GM12878 (cell line): Measurements from ENCODE around the gene MARVELD1. TPM values are rescaled to one million over a fixed set of nuclear protein-coding genes. Genes with fewer than 3 reads are reported as not detected.

ENCODE experiments used
- ATAC-seq: fragments of 200-7000 bp; cut with Tn5 transposase; 3 replicates; pipeline ENCODE4 v1.9.1; 2020; ENCODE audit warnings: mild to moderate bottlenecking, moderate library complexity
- BruUV-seq: library from RNA; stranded (reverse); fragments of 400-500 nt; replicated peaks from 2 replicates; lab custom pipeline; 2021; lab: Mats Ljungman, UMichigan
- CTCF ChIA-PET: fragments of 300-600 bp; sonication (Branson Sonifier 250); formaldehyde crosslinking; extraction: SDS; loops from one replicate; lab custom pipeline; 2021; ENCODE audit warnings: inconsistent platforms; lab: Yijun Ruan, JAX
- POLR2A ChIA-PET: fragments of 350-600 bp; formaldehyde crosslinking; extraction: SDS; loops from one replicate; lab custom pipeline; 2021; ENCODE audit warnings: inconsistent platforms; lab: Charles Lee
- RAD21 ChIA-PET: fragments of 300-600 bp; sonication (Branson Sonifier 250); formaldehyde crosslinking; loops from one replicate; lab custom pipeline; 2023; ENCODE audit warnings: antibody characterized with exemption; ENCODE audit not compliant: unreplicated experiment; lab: Charles Lee
- SMC1A ChIA-PET: fragments of 300-600 bp; sonication (Branson Sonifier 250); formaldehyde crosslinking; loops from one replicate; lab custom pipeline; 2023; ENCODE audit not compliant: unreplicated experiment, uncharacterized antibody; lab: Charles Lee
- DNase-seq: peaks from one replicate; pipeline ENCODE4 v3.0.0-alpha.2; 2011; ENCODE audit warnings: low read depth, low spot score
- FAIRE-seq: peaks from 3 replicates; lab custom pipeline; 2011; peaks lifted over from hg19 to GRCh38; lab: Jason Lieb, UNC
- H2AFZ ChIP-seq: 2 replicates; pipeline ENCODE4 v1.6.0; 2011; ENCODE audit warnings: low read depth, low read length, control low read depth; ENCODE audit not compliant: control insufficient read depth
- H3K27ac ChIP-seq: 2 replicates; pipeline ENCODE4 v1.5.1; 2011; ENCODE audit warnings: control low read depth; ENCODE audit not compliant: control insufficient read depth, insufficient read depth
- H3K27me3 ChIP-seq, 2 experiments: replicated peaks in 1 of 2; 2 replicates each; pipeline versions ENCODE4 v1.6.0 to v1.6.1; 2011; ENCODE audit warnings: low read length in 1 of 2; ENCODE audit not compliant: control insufficient read depth in 2 of 2, insufficient read depth in 2 of 2
- H3K36me3 ChIP-seq, 2 experiments: 2 replicates each; pipeline ENCODE4 v1.5.1; 2011; ENCODE audit warnings: low read length in 1 of 2; ENCODE audit not compliant: control insufficient read depth in 2 of 2, insufficient read depth in 2 of 2
- H3K4me1 ChIP-seq: 2 replicates; pipeline ENCODE4 v1.6.1; 2011; ENCODE audit warnings: mild to moderate bottlenecking, low read length, moderate library complexity, mixed read lengths; ENCODE audit not compliant: control insufficient read depth, insufficient read depth
- H3K4me2 ChIP-seq: 2 replicates; pipeline ENCODE4 v1.6.0; 2011; ENCODE audit warnings: control low read depth; ENCODE audit not compliant: control insufficient read depth, insufficient read depth
- H3K4me3 ChIP-seq: fragments of 200-600 bp; sonication (generic); 2 replicates; pipeline ENCODE4 v1.5.1; 2016
- H3K79me2 ChIP-seq: 2 replicates; pipeline ENCODE4 v1.6.0; 2011; ENCODE audit warnings: low read length; ENCODE audit not compliant: control insufficient read depth, insufficient read depth
- H3K9ac ChIP-seq: 2 replicates; pipeline ENCODE4 v1.8.0; 2011; ENCODE audit warnings: low read length, control low read depth, mixed read lengths; ENCODE audit not compliant: control insufficient read depth, insufficient read depth
- H3K9me3 ChIP-seq: replicated peaks from 3 replicates; pipeline ENCODE4 v1.5.1; 2011; ENCODE audit warnings: mild to moderate bottlenecking, low read length; ENCODE audit not compliant: control insufficient read depth, insufficient read depth
- H4K20me1 ChIP-seq: 2 replicates; pipeline ENCODE4 v1.6.0; 2011; ENCODE audit not compliant: control insufficient read depth, insufficient read depth
- ATF7 ChIP-seq: fragments of 450-650 bp; IDR thresholded peaks from 2 replicates; pipeline ENCODE4 v1.6.1; 2016; ENCODE audit warnings: low read depth, mild to moderate bottlenecking
- HDAC2 ChIP-seq: fragments of 200-600 bp; sonication (generic); IDR thresholded peaks from 2 replicates; pipeline ENCODE4 v1.6.1; 2017
- IKZF1 ChIP-seq: fragments of 450-650 bp; conservative IDR thresholded peaks from 2 replicates; pipeline ENCODE4 v1.6.1; 2017; ENCODE audit warnings: antibody characterized with exemption, mild to moderate bottlenecking
- MTA2 ChIP-seq: fragments of 450-650 bp; IDR thresholded peaks from 2 replicates; pipeline ENCODE4 v1.6.1; 2016; ENCODE audit warnings: low read depth, mild to moderate bottlenecking, moderate library complexity
- NFYA ChIP-seq: IDR thresholded peaks from 2 replicates; pipeline ENCODE4 v1.6.1; 2011; ENCODE audit warnings: low read depth, mild to moderate bottlenecking, low read length, improper control_type of control experiment, borderline replicate concordance
- RAD21 ChIP-seq: IDR thresholded peaks from 2 replicates; pipeline ENCODE4 v1.6.1; 2011; ENCODE audit warnings: mild to moderate bottlenecking, low read depth, low read length, moderate library complexity; ENCODE audit not compliant: insufficient read depth
- SMC3 ChIP-seq: IDR thresholded peaks from 2 replicates; pipeline ENCODE4 v1.6.1; 2011; ENCODE audit warnings: low read length, improper control_type of control experiment, borderline replicate concordance
- YBX1 ChIP-seq: fragments of 450-650 bp; IDR thresholded peaks from 2 replicates; pipeline ENCODE4 v1.6.1; 2016; ENCODE audit warnings: antibody characterized with exemption
- YY1 ChIP-seq: IDR thresholded peaks from 2 replicates; pipeline ENCODE4 v1.6.1; 2011; ENCODE audit warnings: low read depth, mild to moderate bottlenecking, low read length
- WGBS: methylation state at CpG from one replicate; pipeline ENCODE4 v1.1.6; 2016; ENCODE audit warnings: low lambda C conversion rate; ENCODE audit not compliant: insufficient replicate concordance, insufficient coverage; ENCODE audit errors: missing lambda C conversion rate; 5-methylcytosine and 5-hydroxymethylcytosine counted together
- in situ Hi-C: fragments of 300-500 bp; cut with MboI; formaldehyde crosslinking; loops from 9 replicates; pipeline ENCODE4 v1.14.3; 2018; ENCODE audit warnings: mixed read lengths
- intact Hi-C: fragments of 100-400 bp; cut with micrococcal nuclease; formaldehyde crosslinking; loops from one replicate; pipeline ENCODE4 v1.14.2; 2022; ENCODE audit not compliant: unreplicated experiment
- polyA plus RNA-seq, 11 experiments: library from polyadenylated mRNA; depleted of rRNA in 4 of 11; unstranded in 6 of 11; stranded (reverse) in 5 of 11; fragments of >200 nt; fragmentation: Nextera tagmentation in 4 of 11; fragmentation: Illumina TruSeq in 1 of 11; extraction: Ambion mirVana in 4 of 11; extraction: Trizol in 1 of 11; gene quantifications; 1 replicate in 1 of 11; 2 replicates in 10 of 11; pipeline versions ENCODE4 v1.2.1 to v1.2.3, GENCODE V29; 2011 to 2016; ENCODE audit warnings: inconsistent platforms in 2 of 11, missing spikeins in 2 of 11, low read depth in 1 of 11
- total RNA-seq, 4 experiments: library from RNA; depleted of rRNA in 3 of 4; stranded (reverse); fragments of >200 nt in 3 of 4; fragmentation: Illumina TruSeq in 1 of 4; extraction: Trizol in 1 of 4; gene quantifications; 2 replicates each; pipeline versions ENCODE4 v1.2.1 to v1.2.3, GENCODE V29; 2013 to 2021
- TF ChIP-seq, protein P1 (sequence below): fragments of 450-650 bp; formaldehyde crosslinking; IDR thresholded peaks from 2 replicates; pipeline ENCODE4 v1.4.0; 2022; ENCODE audit warnings: mild to moderate bottlenecking, moderate library complexity
- TF ChIP-seq, protein P2 (sequence below), 3 experiments: IDR thresholded peaks in 2 of 3; conservative IDR thresholded peaks in 1 of 3; 2 replicates each; pipeline ENCODE4 v1.5.1; 2011; ENCODE audit warnings: low read depth in 3 of 3, low read length in 3 of 3, mild to moderate bottlenecking in 3 of 3, control low read depth in 2 of 3, moderate library complexity in 2 of 3, inconsistent platforms in 1 of 3, mixed read lengths in 1 of 3; ENCODE audit not compliant: control insufficient read depth in 2 of 3, insufficient read depth in 1 of 3; ENCODE audit errors: extremely low read depth in 1 of 3
- TF ChIP-seq, protein P3 (sequence below): fragments of 450-650 bp; formaldehyde crosslinking; IDR thresholded peaks from 2 replicates; pipeline ENCODE4 v1.5.0; 2022; ENCODE audit warnings: mild to moderate bottlenecking, missing genetic modification characterization

MARVELD1 gene
- total and polyA plus RNA-seq, 10 of the 15 experiments (the other 5 are each of a cell fraction or from before 2014, with no cell fraction given): 0.54 to 8.4 (median 3.2) TPM

DNA sequence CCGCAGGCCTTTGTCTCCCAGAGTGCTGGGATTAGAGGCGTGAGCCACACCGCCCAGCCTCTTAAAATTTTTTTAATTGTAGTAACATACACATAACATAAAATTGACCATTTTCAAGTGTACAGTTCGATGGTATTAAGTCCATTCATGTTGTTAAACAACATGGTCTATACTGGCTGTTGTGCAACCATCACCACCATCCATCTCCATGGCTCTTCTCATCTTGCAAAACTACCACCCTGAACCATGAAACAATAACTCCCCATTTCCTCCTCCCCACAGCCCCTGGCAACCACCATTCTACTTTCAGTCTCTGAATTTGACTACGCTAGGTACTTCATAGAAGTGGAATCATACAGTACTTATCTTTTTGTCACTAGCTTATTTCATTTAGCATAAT lies 15.5 kb downstream of the MARVELD1 start (continued):
- TF ChIP-seq, protein P1, sequence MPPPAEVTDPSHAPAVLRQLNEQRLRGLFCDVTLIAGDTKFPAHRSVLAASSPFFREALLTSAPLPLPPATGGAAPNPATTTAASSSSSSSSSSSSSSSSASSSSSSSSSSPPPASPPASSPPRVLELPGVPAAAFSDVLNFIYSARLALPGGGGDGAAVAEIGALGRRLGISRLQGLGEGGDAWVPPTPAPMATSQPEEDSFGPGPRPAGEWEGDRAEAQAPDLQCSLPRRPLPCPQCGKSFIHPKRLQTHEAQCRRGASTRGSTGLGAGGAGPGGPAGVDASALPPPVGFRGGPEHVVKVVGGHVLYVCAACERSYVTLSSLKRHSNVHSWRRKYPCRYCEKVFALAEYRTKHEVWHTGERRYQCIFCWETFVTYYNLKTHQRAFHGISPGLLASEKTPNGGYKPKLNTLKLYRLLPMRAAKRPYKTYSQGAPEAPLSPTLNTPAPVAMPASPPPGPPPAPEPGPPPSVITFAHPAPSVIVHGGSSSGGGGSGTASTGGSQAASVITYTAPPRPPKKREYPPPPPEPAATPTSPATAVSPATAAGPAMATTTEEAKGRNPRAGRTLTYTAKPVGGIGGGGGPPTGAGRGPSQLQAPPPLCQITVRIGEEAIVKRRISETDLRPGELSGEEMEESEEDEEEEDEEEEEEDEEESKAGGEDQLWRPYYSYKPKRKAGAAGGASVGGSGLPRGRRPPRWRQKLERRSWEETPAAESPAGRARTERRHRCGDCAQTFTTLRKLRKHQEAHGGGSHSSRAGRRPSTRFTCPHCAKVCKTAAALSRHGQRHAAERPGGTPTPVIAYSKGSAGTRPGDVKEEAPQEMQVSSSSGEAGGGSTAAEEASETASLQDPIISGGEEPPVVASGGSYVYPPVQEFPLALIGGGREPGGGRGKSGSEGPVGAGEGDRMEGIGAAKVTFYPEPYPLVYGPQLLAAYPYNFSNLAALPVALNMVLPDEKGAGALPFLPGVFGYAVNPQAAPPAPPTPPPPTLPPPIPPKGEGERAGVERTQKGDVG (CRISPR knock-in tag): no peak

DNA sequence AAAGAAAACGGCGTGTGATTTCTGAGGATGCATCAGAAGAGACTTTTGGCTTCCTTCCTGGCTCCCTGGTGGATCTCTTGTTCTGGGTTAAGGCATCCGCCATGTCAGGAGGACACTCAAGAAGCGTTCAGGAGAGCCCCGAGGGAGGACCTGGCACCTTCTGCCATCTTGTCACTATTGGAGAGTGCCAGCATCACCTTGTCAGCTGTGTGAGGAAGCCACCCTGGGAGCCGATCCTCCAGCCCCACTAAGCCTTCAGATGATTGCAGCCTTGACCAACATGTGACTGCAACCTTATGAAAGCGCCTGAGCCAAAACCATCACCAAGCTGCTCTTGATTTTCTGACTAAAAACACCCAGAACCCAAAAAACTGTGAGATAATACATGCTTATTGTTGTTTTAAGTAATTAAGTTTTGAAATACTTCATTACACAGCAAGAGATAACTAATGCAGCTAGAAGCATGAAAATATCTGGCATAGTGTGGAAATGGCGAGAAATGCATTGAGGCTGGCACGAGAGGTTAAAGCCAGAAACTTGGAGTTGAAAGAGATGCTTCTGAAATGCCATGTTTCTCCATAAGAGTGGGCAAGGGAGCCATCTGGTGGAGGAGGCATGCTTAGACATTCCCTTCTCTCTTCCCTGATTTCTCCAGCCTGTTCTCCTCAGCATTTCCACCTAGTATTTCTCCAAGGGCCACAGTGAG lies 18.0 kb downstream of the MARVELD1 start:
- ChIA-PET POLR2A (no interaction called here), RAD21 (interaction anchor here (1.1 to 2.6 kb wide), 3 partner anchors 21 to 55 kb away, joined by 3 to 10 read pairs (median 4); partner anchors contain the start of gene AVPI1), CTCF (interaction anchor here (0.6 to 21.5 kb wide), 11 partner anchors 8 to 448 kb away, joined by 3 to 416 read pairs (median 6); partner anchors contain the start of genes ANKRD2, AVPI1 and MARVELD1), SMC1A (interaction anchor here (0.6 to 4.3 kb wide), 9 partner anchors 8 to 56 kb away, joined by 3 to 28 read pairs (median 7); partner anchors contain the start of gene AVPI1)
- H3K36me3 ChIP-seq: no peaks in the 10 kb centered on the region
- BruUV-seq: no TSS peak
- FAIRE-seq (peak; percentile 94), DNase-seq (no peak), ATAC-seq (peak; percentile 78)
- no peaks in the 10 kb centered on the region for H3K27me3 ChIP-seq
- no peak overlapping the region for H2AFZ ChIP-seq
- no peak overlapping the region for H3K9ac ChIP-seq
- no peaks in the 10 kb centered on the region; the same call in 1 of the 3 replicates for H3K9me3 ChIP-seq
- H3K79me2 ChIP-seq: no peaks in the 10 kb centered on the region
- in situ Hi-C loops (loop anchor here (5.0 kb wide), 1 partner anchor 54 kb away; no protein-coding TSS in a partner anchor), intact Hi-C loops (loop anchor here (1.0 to 2.0 kb wide), 4 partner anchors 22 to 159 kb away; partner anchors contain the start of gene ANKRD2)
- no peak overlapping the region for H3K27ac ChIP-seq
- H4K20me1 ChIP-seq: no peaks in the 10 kb centered on the region
- H3K4me1 ChIP-seq: peaks cover 2% of the 10 kb centered on the region; the same call in 1 of the 2 replicates
- H3K4me3 ChIP-seq: no peak overlapping the region
- no peak overlapping the region for H3K4me2 ChIP-seq
- TF ChIP-seq YY1 (0 out of 2 replicates have a peak, but pooled peaks have one; percentile 46), ATF7 (no peak), IKZF1 (0 out of 2 replicates have a peak, but pooled peaks have one; percentile 16), SMC3 (peak; percentile 95), HDAC2 (no peak), NFYA (no peak), YBX1 (no peak), RAD21 (peak; percentile 91), MTA2 (no peak)
- TF ChIP-seq, protein P2, sequence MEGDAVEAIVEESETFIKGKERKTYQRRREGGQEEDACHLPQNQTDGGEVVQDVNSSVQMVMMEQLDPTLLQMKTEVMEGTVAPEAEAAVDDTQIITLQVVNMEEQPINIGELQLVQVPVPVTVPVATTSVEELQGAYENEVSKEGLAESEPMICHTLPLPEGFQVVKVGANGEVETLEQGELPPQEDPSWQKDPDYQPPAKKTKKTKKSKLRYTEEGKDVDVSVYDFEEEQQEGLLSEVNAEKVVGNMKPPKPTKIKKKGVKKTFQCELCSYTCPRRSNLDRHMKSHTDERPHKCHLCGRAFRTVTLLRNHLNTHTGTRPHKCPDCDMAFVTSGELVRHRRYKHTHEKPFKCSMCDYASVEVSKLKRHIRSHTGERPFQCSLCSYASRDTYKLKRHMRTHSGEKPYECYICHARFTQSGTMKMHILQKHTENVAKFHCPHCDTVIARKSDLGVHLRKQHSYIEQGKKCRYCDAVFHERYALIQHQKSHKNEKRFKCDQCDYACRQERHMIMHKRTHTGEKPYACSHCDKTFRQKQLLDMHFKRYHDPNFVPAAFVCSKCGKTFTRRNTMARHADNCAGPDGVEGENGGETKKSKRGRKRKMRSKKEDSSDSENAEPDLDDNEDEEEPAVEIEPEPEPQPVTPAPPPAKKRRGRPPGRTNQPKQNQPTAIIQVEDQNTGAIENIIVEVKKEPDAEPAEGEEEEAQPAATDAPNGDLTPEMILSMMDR (IDR thresholded peaks at IDR 0.05 in 2 of 3, conservative IDR thresholded peaks at IDR 0.05 in 1 of 3; ENCODE audit: control insufficient read depth in 2 of 3, extremely low read depth in 1 of 3, insufficient read depth in 1 of 3, low read depth in 3 of 3, low read length in 3 of 3): peak; percentile 78 to 84 (median 80)
- TF ChIP-seq, protein P3, sequence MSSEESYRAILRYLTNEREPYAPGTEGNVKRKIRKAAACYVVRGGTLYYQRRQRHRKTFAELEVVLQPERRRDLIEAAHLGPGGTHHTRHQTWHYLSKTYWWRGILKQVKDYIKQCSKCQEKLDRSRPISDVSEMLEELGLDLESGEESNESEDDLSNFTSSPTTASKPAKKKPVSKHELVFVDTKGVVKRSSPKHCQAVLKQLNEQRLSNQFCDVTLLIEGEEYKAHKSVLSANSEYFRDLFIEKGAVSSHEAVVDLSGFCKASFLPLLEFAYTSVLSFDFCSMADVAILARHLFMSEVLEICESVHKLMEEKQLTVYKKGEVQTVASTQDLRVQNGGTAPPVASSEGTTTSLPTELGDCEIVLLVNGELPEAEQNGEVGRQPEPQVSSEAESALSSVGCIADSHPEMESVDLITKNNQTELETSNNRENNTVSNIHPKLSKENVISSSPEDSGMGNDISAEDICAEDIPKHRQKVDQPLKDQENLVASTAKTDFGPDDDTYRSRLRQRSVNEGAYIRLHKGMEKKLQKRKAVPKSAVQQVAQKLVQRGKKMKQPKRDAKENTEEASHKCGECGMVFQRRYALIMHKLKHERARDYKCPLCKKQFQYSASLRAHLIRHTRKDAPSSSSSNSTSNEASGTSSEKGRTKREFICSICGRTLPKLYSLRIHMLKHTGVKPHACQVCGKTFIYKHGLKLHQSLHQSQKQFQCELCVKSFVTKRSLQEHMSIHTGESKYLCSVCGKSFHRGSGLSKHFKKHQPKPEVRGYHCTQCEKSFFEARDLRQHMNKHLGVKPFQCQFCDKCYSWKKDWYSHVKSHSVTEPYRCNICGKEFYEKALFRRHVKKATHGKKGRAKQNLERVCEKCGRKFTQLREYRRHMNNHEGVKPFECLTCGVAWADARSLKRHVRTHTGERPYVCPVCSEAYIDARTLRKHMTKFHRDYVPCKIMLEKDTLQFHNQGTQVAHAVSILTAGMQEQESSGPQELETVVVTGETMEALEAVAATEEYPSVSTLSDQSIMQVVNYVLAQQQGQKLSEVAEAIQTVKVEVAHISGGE (CRISPR knock-in tag): no peak
- 44% methylated on average over 9 of the region's 9 CpGs for WGBS
